NCI-H1048 (cell line): ENCODE data around the gene MPZL1.

Source experiments
- DNase-seq: peaks from one replicate; lab custom pipeline; 2025; lab: John Stamatoyannopoulos, UW

The MPZL1 gene

GRCh38 chr1:167751676-167752075 lies 29.9 kb downstream of the MPZL1 start:
- DNase-seq = no peak

- DNase-seq = no peak
Observed at GRCh38 chr1:167752219-167752985, 30.6 kb downstream of the MPZL1 start.

- no peak for DNase-seq
Observed at GRCh38 chr1:167755654-167756053, 33.9 kb downstream of the MPZL1 start.

- no peak for DNase-seq
Observed at GRCh38 chr1:167756730-167757405, 35.1 kb downstream of the MPZL1 start.

GRCh38 chr1:167757433-167758309 lies 35.9 kb downstream of the MPZL1 start:
- DNase-seq = no peak

- DNase-seq = no peak
Observed at GRCh38 chr1:167761400-167761799, 39.6 kb downstream of the MPZL1 start.

- no peak for DNase-seq
Observed at GRCh38 chr1:167762061-167762746, 40.4 kb downstream of the MPZL1 start.

- DNase-seq = peak; percentile 33
Observed at GRCh38 chr1:167763525-167764220, 41.9 kb downstream of the MPZL1 start.

- no peak for DNase-seq
Observed at GRCh38 chr1:167764458-167765330, 42.9 kb downstream of the MPZL1 start.

GRCh38 chr1:167765496-167765895 lies 43.7 kb downstream of the MPZL1 start:
- DNase-seq = no peak

GRCh38 chr1:167766538-167766937 lies 44.8 kb downstream of the MPZL1 start:
- DNase-seq = no peak

GRCh38 chr1:167767761-167768160 lies 46.0 kb downstream of the MPZL1 start:
- no peak for DNase-seq

- DNase-seq = no peak
Observed at GRCh38 chr1:167770127-167770526, 48.3 kb downstream of the MPZL1 start.

- no peak for DNase-seq
Observed at GRCh38 chr1:167772436-167772835, 50.7 kb downstream of the MPZL1 start.

- no peak for DNase-seq
Observed at GRCh38 chr1:167773516-167773915, 51.7 kb downstream of the MPZL1 start.

- DNase-seq = no peak
Observed at GRCh38 chr1:167774710-167775109, 52.9 kb downstream of the MPZL1 start.

- DNase-seq = no peak
Observed at GRCh38 chr1:167775178-167775577, 53.4 kb downstream of the MPZL1 start.

- DNase-seq = no peak
Observed at GRCh38 chr1:167776151-167776550, 54.4 kb downstream of the MPZL1 start.

- DNase-seq = no peak
Observed at GRCh38 chr1:167776616-167777268, 55.0 kb downstream of the MPZL1 start.

- DNase-seq = no peak
Observed at GRCh38 chr1:167777269-167777650, 55.5 kb downstream of the MPZL1 start.
